GM23338 (cell line): Measurements from ENCODE around the gene CELF4. TPM values are rescaled to one million over a fixed set of nuclear protein-coding genes. Genes with fewer than 3 reads are reported as not detected.

Experiments
- ATAC-seq: fragments of 200-7000 bp; cut with Tn5 transposase; 3 replicates; pipeline ENCODE4 v1.9.1; 2020
- DNase-seq: peaks from one replicate; pipeline ENCODE4 v3.0.0-alpha.2; 2015; ENCODE audit warnings: low spot score
- H2AFZ ChIP-seq: fragments of 200-600 bp; sonication (generic); 2 replicates; pipeline ENCODE4 v1.8.0; 2016; ENCODE audit warnings: antibody characterized with exemption, mild to moderate bottlenecking, moderate library complexity
- H3F3A ChIP-seq: fragments of 200-600 bp; sonication (generic); replicated peaks from 2 replicates; pipeline ENCODE4 v1.8.0; 2017; ENCODE audit warnings: antibody characterized with exemption, mixed run types, low read depth
- H3K27ac ChIP-seq: fragments of 200-600 bp; sonication (generic); 2 replicates; pipeline ENCODE4 v1.6.1; 2016; ENCODE audit warnings: low read depth
- H3K27me3 ChIP-seq: fragments of 200-600 bp; sonication (generic); 2 replicates; pipeline ENCODE4 v1.8.0; 2016; ENCODE audit warnings: mild to moderate bottlenecking, mixed run types, moderate library complexity; ENCODE audit not compliant: insufficient read depth
- H3K36me3 ChIP-seq: fragments of 200-600 bp; sonication (generic); 2 replicates; pipeline ENCODE4 v1.8.0; 2016; ENCODE audit warnings: mild to moderate bottlenecking; ENCODE audit not compliant: insufficient read depth
- H3K4me1 ChIP-seq: fragments of 200-600 bp; sonication (generic); 2 replicates; pipeline ENCODE4 v1.8.0; 2016; ENCODE audit warnings: mild to moderate bottlenecking, moderate library complexity; ENCODE audit not compliant: insufficient read depth
- H3K4me2 ChIP-seq: fragments of 200-600 bp; sonication (generic); 2 replicates; pipeline ENCODE4 v1.7.1; 2017; ENCODE audit warnings: mixed run types
- H3K4me3 ChIP-seq: fragments of 200-600 bp; sonication (generic); 2 replicates; pipeline ENCODE4 v1.6.1; 2016; ENCODE audit warnings: mixed run types
- H3K79me2 ChIP-seq: fragments of 200-600 bp; sonication (generic); replicated peaks from 2 replicates; pipeline ENCODE4 v1.8.0; 2017; ENCODE audit warnings: mild to moderate bottlenecking; ENCODE audit not compliant: insufficient read depth
- H3K9me2 ChIP-seq: fragments of 200-600 bp; sonication (generic); 2 replicates; pipeline ENCODE4 v1.8.0; 2017; ENCODE audit not compliant: insufficient read depth
- H4K20me1 ChIP-seq: fragments of 200-600 bp; sonication (generic); replicated peaks from 2 replicates; pipeline ENCODE4 v1.8.0; 2017; ENCODE audit warnings: mild to moderate bottlenecking; ENCODE audit not compliant: insufficient read depth
- H3K27ac Mint-ChIP-seq: 2 replicates; pipeline ENCODE4 v1.8.0; 2020; ENCODE audit warnings: inconsistent platforms, mild to moderate bottlenecking, moderate library complexity, mixed read lengths
- H3K27me3 Mint-ChIP-seq: 3 replicates; pipeline ENCODE4 v1.8.0; 2022; ENCODE audit warnings: low read depth, mild to moderate bottlenecking, moderate library complexity, mixed read lengths, inconsistent platforms; ENCODE audit not compliant: insufficient read depth, poor library complexity
- H3K36me3 Mint-ChIP-seq: 3 replicates; pipeline ENCODE4 v1.8.0; 2021; ENCODE audit warnings: low read depth, mild to moderate bottlenecking, inconsistent platforms, moderate library complexity, mixed read lengths
- H3K4me1 Mint-ChIP-seq: 3 replicates; pipeline ENCODE4 v1.8.0; 2020; ENCODE audit warnings: mild to moderate bottlenecking, inconsistent platforms, mixed read lengths
- H3K4me3 Mint-ChIP-seq: 3 replicates; pipeline ENCODE4 v1.8.0; 2021; ENCODE audit warnings: moderate library complexity, mild to moderate bottlenecking, inconsistent platforms, mixed read lengths
- H3K9me3 Mint-ChIP-seq: 3 replicates; pipeline ENCODE4 v1.8.0; 2020; ENCODE audit warnings: moderate library complexity, mild to moderate bottlenecking, inconsistent platforms, mixed read lengths
- CREB1 ChIP-seq: fragments of 250-450 bp; sonication (Bioruptor Pico); IDR thresholded peaks from 2 replicates; pipeline ENCODE4 v1.5.0; 2020; ENCODE audit warnings: low read depth, mild to moderate bottlenecking, moderate library complexity
- CTCF ChIP-seq, 2 experiments: fragments of 200-600 bp in 1 of 2; sonication (generic) in 1 of 2; conservative IDR thresholded peaks; 2 replicates each; pipeline versions ENCODE4 v1.5.1 to v1.6.1; 2016 to 2017; ENCODE audit warnings: antibody characterized with exemption in 2 of 2, low read depth in 2 of 2, mild to moderate bottlenecking in 2 of 2, moderate library complexity in 1 of 2
- ETS1 ChIP-seq: IDR thresholded peaks from 2 replicates; pipeline ENCODE4 v1.6.1; 2016; ENCODE audit warnings: antibody characterized with exemption
- EZH2 ChIP-seq: fragments of 200-600 bp; sonication (generic); IDR thresholded peaks from one replicate; pipeline ENCODE4 v1.8.0; 2017; ENCODE audit warnings: antibody characterized with exemption, mild to moderate bottlenecking, low read depth; ENCODE audit not compliant: unreplicated experiment
- EZH2phosphoT487 ChIP-seq: fragments of 200-600 bp; sonication (generic); IDR thresholded peaks from one replicate; pipeline ENCODE4 v1.8.1; 2018; ENCODE audit warnings: antibody characterized with exemption; ENCODE audit not compliant: unreplicated experiment
- JUNB ChIP-seq: IDR thresholded peaks from one replicate; pipeline ENCODE4 v1.6.1; 2016; ENCODE audit warnings: antibody characterized with exemption; ENCODE audit not compliant: unreplicated experiment
- NANOG ChIP-seq: IDR thresholded peaks from 2 replicates; pipeline ENCODE4 v1.6.1; 2016; ENCODE audit warnings: antibody characterized with exemption, borderline replicate concordance
- POLR2AphosphoS5 ChIP-seq: IDR thresholded peaks from 2 replicates; pipeline ENCODE4 v1.6.1; 2016; ENCODE audit warnings: antibody characterized with exemption, low read depth
- REST ChIP-seq: IDR thresholded peaks from one replicate; pipeline ENCODE4 v1.6.1; 2018; ENCODE audit warnings: antibody characterized with exemption; ENCODE audit not compliant: unreplicated experiment
- STAT1 ChIP-seq: IDR thresholded peaks from one replicate; pipeline ENCODE4 v1.6.1; 2016; ENCODE audit warnings: antibody characterized with exemption; ENCODE audit not compliant: unreplicated experiment
- ZNF114 ChIP-seq: fragments of 250-450 bp; sonication (Bioruptor Pico); IDR thresholded peaks from 2 replicates; pipeline ENCODE4 v1.5.0; 2020; ENCODE audit warnings: mild to moderate bottlenecking, moderate library complexity
- ZNF331 ChIP-seq: fragments of 250-450 bp; sonication (Bioruptor Pico); IDR thresholded peaks from 2 replicates; pipeline ENCODE4 v1.5.0; 2020; ENCODE audit warnings: low read depth, mild to moderate bottlenecking, moderate library complexity
- ZNF462 ChIP-seq: fragments of 250-450 bp; sonication (Bioruptor Pico); IDR thresholded peaks from 2 replicates; pipeline ENCODE4 v1.5.0; 2020; ENCODE audit warnings: mild to moderate bottlenecking, moderate library complexity
- polyA plus RNA-seq: library from polyadenylated mRNA; unstranded; fragments of >200 nt; fragmentation: Nextera tagmentation; extraction: Ambion mirVana; gene quantifications from 2 replicates; pipeline ENCODE4 v1.2.1, GENCODE V29; 2016
- total RNA-seq: library from RNA; depleted of rRNA; stranded (reverse); fragments of >200 nt; shearing (Covaris generic); gene quantifications from 2 replicates; pipeline ENCODE4 v1.2.3, GENCODE V29; 2014

Gene CELF4
- total and polyA plus RNA-seq, 2 experiments from 2014 or later = 2.6 to 6.7 TPM

- Histone ChIP-seq H3K4me2 (no peak overlapping the region), H3K36me3 (no peaks in the 10 kb centered on the region), H3F3A (no peaks in the 10 kb centered on the region), H3K27ac (no peak overlapping the region), H3K9me2 (no peaks in the 10 kb centered on the region), H4K20me1 (no peaks in the 10 kb centered on the region), H3K27me3 (no peaks in the 10 kb centered on the region), H3K4me3 (no peak overlapping the region), H2AFZ (no peak overlapping the region), H3K79me2 (no peaks in the 10 kb centered on the region), H3K4me1 (no peaks in the 10 kb centered on the region; the same call in 1 of the 2 replicates)
- Mint-ChIP-seq H3K27ac (no peak overlapping the region), H3K4me1 (peaks cover 7% of the 10 kb centered on the region; the same call in 2 of the 3 replicates), H3K4me3 (no peak overlapping the region), H3K9me3 (no peaks in the 10 kb centered on the region), H3K36me3 (no peaks in the 10 kb centered on the region), H3K27me3 (peaks cover 2% of the 10 kb centered on the region)
- no peak for ATAC-seq
- no peak for TF ChIP-seq POLR2AphosphoS5
- TF ChIP-seq EZH2 = no peak
- TF ChIP-seq JUNB = no peak
- no peak for TF ChIP-seq CTCF (conservative IDR thresholded peaks at IDR 0.05; ENCODE audit: low read depth in 2 of 2)
- no peak for TF ChIP-seq STAT1
- no peak for TF ChIP-seq ZNF331 (CRISPR knock-in tag)
- TF ChIP-seq ETS1 = no peak
- TF ChIP-seq REST = no peak
- TF ChIP-seq ZNF114 (CRISPR knock-in tag) = no peak
- no peak for TF ChIP-seq CREB1 (CRISPR knock-in tag)
- no peak for TF ChIP-seq ZNF462
- TF ChIP-seq NANOG = no peak
- no peak for TF ChIP-seq EZH2phosphoT487
- no peak for DNase-seq
These were observed 20.9 kb downstream of the CELF4 start for GRCh38 chr18:37544713-37545112.
